Stimulated activated CD8-positive, alpha-beta memory T cell treated with anti-CD3 and anti-CD28 coated beads, Interleukin-15, amount 100 ng/mL, for 48 hours (primary cell): ENCODE data around the gene LTC4S.
"Not testable (repeated sequence)": the region's sequence is repeated elsewhere in the genome, so short reads cannot be mapped to it uniquely, and the experiment has no call there.

ENCODE experiments used
- DNase-seq, 2 donors: peaks; one replicate each; pipeline ENCODE4 v3.0.0-alpha.2; 2020; ENCODE audit warnings: low read depth in 2 of 2

LTC4S gene

DNA sequence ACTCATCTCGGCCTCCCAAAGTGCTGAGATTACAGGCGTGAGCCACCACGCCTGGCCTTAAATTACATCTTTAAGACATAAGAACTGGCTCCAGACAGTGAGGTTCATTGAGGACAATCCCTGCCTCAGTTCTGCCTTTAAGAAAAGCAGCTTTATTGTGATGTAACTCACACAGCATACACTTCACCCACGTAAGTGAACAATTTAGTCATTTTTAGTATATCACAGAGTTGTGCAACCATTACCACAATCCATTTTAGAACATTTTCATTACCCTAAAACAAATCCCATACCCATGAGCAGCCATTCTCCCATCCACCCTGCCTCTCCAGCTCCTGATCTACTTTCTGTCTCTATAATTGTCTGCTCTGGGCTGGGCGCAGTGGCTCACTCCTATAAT is 24.0 kb upstream of the LTC4S start:
- DNase-seq, result no peak

DNA sequence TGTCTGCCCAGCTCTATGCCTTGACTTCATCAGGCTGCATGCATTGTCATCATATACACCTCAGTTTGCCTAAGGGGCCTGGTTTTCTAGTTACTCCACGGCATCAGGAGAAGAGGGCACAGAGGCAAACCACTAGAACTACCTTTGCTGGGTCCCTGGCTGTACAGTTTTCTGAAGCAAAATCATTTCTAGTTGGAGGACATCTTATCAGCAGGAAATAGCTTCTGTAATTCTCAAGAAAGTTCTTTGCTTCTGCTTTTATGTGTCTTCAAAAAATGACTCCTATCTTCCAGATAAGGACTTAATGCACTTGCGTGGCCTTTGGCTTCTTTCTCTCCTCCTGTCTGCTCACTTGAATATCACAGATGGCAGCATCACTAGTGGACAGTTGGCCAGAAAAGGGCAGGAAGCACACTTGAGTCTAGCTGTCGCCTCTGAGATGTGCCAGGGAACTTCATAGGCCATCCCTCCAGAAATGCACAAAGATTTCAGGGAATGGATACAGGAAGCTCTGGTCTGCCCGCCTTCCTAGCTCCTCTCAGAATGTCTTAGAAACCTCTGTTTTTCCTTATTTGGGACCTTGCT is 22.4 kb upstream of the LTC4S start:
- DNase-seq, result no peak

DNA sequence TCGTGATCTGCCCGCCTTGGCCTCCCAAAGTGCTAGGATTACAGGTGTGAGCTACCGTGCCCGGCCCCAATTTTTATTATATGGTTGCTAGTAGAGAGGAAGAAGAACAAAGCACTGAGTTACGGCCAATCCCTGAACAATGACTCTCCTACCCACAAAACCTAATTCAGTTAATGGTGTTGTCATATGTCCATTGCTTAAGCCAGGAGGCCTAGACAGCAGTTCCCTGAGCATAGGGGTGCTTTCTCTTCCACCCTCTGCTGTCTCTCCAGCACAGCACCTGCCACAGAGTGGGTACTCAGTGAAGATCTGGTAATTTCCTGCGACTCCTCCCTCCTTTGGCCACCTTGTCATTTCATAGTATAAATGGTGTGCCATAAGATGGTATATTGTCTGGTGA is 21.4 kb upstream of the LTC4S start:
- no peak for DNase-seq

DNA sequence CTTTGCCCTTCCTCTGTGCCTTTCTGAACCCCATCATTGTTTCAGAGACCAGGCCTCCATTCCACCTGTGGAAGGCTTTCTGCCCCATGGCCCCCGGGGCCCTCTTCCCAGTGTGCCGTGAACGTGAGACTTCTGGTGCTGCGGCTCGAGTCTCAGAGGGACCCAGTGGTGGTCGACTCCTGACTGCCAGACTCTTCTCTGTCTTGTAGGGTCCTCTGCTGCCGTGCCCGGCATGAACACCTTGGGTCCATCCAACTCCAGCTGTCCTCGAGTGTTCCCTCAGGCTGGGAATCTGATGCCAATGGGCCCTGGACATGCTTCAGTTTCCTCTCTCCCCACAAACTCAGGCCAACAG is 20.1 kb upstream of the LTC4S start:
- DNase-seq, result no peak

DNA sequence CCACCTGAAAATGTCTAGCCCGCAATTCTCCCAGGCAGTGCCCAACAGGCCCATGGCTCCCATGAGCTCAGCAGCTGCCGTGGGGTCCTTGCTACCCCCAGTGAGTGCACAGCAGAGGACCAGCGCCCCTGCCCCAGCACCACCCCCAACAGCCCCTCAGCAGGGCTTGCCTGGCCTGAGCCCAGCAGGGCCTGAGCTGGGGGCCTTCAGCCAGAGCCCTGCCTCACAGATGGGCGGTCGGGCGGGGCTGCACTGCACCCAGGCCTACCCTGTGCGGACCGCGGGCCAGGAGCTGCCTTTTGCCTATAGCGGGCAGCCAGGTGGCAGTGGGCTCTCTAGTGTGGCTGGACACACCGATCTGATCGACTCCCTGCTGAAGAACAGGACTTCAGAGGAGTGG is 19.3 kb upstream of the LTC4S start:
- DNase-seq, result no peak

GRCh38 chr5:179776411-179776938 is 17.3 kb upstream of the LTC4S start:
- DNase-seq, result no peak

DNA sequence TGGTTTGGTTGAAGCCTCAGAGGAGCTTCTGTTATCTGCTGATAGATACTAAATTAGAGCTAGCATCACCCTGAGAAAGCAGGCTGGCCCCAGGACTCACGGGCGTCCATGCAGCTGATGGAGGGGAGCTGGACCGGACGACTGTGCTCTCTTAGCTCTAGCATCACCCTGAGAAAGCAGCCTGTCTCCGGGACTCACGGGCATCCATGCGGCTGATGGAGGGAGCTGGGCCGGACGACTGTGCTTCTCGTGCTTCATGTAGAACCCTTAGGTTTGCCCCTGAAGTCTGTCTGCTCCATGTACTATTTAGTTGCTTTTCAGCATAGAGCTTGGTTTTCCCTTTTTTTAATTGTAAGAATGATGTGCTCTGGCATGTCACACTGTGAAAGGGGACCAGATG is 16.3 kb upstream of the LTC4S start:
- DNase-seq, result no peak

DNA sequence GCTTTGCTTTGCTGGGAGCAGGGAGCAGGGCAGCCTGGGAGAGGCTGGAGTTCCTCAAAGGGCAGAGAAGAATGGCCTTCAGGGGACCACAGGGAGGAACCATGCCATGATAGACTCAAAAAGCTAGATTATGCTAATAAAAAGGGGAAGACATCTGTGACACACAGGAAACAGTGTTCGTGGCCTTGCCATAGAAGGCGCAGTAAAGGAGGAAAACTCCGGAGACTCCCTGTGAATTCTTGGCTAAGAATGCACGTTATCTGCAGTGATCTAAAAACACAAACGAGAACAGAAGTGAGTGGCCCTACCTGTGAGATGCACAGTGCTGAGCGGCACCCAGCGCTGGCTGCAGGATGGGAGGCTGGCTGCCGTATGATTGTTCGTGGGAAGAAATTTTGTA is 15.9 kb upstream of the LTC4S start:
- DNase-seq, result no peak

DNA sequence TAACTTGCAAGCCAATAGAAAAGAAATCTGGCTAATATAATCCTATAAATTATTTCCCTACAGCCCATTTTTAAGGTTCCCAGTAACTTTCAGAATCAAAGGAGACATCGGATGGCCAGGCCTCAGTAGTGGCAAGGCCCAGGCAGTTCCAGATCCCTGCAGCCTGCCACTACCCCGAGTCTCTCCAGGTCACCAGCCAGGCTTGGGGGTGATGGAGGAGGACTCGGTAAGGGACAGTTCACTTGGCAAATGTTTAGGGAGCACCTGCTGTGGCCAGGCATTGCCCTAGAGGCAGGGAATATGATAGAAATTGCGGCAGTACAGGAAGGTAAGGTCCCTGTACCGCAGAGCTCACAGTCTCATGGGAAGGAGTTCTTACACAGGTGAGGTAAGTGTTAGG is 15.2 kb upstream of the LTC4S start:
- no peak for DNase-seq

DNA sequence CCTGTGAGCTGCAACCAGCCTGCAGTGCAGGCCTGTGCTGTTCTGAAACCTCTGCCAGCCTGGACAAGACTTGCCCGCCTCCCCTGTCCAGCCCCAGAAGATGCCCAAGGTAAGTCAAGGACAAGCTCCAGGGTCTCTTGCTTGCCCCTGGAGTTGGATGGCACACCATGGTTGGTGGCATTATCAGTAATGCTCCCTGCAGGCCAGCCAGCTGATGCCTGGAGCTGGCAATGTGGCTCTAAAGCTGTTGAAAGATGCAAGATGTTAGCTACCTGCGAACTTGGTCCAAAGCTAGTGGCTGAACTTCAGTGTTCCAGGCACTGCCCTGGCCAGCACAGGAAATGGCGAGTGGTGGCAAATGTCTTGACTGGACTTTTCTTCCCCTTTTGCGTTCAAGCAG is 14.0 kb upstream of the LTC4S start:
- DNase-seq, result no peak

- no peak for DNase-seq
These were observed 13.4 kb upstream of the LTC4S start for GRCh38 chr5:179780362-179780761.

DNA sequence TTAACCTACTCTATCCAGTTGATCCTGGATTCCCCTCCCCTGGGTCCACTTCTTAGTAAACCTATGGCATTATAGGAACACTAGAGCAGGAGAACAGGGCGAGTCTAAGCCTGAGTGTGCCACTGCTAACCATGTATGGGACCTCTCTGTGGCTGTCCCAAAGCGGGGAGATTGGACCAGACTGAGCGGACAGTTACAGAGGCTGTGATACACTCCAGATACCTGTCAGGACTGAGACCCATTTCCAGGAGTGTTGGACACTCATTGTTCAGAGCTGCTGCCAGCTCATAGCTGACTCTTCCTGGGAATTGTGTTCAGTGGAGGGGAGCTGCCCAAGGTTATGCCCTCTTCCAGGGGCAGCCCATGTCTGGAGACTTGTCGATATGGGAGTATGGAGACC is 11.9 kb upstream of the LTC4S start:
- DNase-seq, result no peak

GRCh38 chr5:179783128-179783527 is 10.7 kb upstream of the LTC4S start:
- DNase-seq, result no peak

DNA sequence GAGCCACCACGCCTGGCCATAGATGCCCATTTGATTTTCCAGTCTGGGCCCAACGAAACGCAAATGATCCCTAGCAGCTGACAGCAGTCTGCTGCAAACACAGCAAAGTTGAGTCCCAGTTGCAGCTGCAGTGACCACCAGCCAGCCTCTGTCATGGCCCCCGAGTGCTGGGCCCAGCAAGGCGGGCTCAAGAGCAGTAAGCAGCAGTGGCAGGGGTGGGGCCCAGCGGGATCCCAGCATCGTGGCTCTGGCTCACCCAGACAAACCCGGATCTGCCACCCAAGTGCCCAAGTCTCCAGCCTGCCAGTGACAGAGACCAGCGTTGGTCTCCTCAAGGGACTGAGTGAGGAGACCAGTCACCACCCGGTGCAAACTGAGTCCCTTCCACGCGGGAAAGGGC is 6.9 kb upstream of the LTC4S start:
- no peak for DNase-seq

DNA sequence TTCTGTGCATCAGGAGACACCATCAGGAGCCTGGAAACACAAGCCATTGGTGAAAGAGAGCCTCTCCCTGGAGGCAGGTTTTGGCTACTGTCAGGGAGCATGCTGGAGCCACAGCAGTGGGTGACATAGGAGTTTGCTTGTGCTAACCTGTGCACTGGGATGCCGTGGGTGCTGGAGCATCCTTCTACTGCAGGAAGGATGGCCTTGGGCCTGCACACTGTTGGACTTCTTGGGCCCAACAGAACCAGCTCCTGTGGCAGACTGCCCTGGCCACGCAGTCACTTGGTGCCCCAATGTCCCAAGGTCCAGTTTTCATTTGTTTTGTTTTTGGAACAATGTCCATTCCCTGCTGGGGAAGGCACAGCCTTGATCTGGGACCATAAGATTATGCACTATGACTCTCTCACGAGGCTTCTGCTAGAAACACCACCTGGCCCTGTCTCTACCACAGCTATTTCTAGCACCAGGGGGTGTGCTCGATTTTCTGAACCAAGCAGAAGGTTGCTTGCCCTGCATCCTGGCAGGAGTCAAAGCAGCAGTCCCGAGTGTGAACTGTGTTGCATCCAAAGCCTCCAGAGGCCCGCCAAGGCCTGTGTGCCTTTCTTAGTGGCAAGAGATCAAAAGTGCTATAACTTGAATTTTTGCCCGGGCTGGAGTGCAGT is 5.5 kb upstream of the LTC4S start:
- DNase-seq, result no peak

DNA sequence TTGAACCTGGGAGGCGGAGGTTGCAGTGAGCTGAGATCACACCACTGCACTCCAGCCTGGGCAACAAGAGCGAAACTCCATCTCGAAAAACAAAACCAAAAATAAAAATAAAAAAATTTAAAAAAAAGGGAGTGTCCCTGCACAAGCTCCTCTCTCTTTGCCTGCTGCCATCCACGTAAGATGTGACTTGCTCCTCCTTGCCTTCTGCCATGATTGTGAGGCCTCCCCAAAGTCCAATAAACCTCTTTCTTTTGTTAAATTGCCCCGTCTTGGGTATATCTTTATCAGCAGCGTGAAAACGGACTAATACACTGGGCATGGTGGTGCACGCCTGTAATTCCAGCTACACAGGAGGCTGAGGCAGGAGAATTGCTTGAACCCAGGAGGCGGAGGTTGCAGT is 4.5 kb upstream of the LTC4S start:
- not testable (repeated sequence) for DNase-seq

DNA sequence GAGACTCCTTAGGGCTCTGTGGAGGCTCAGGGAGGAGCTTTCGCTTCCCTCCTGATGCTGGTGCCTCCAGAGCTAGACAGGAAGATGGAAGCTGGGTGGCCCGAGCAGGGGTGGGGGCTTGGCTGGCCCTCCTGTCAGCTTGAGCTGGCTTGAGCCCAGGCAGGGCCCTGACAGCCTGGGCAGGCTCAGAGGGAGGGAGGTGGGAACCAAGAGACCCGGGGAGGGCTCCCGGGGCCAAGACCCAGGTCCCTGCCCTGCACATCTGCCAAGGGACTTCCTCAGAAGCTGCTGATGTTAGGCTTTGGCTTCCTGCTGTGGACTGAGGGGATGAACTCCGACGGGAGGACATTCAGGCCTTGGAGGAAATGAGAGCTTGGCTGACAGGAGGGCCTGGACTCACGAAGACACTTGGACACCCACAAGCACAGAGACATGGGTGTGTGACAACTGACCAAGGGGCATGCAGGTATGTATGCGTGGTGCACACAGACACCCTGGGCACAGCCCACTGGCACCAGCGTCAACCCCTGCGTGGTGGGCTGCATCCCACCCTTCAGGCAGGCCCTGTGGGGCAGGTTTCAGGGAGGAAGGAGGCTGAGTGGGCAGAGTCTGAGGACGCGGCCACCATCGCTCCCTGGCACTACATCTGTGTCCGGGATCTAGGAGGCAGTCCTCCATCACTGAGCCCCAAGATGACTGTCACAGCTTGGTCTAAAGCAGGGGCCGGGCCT is 1.7 kb upstream of the LTC4S start:
- DNase-seq, result no peak

GRCh38 chr5:179792612-179793467 is 946 bp upstream of the LTC4S start:
- no peak for DNase-seq

- DNase-seq, result no peak
These were observed 385 bp downstream of the LTC4S start for GRCh38 chr5:179794171-179794570.

- DNase-seq, result no peak
These were observed 789 bp downstream of the LTC4S start for GRCh38 chr5:179794575-179794974.

- no peak for DNase-seq
These were observed 1.5 kb downstream of the LTC4S start for GRCh38 chr5:179795049-179795862.
